HepG2 (cell line): Measurements from ENCODE around the gene C2orf42. TPM values are rescaled to one million over a fixed set of nuclear protein-coding genes. Genes with fewer than 3 reads are reported as not detected.

ENCODE experiments used
- ELF1 ChIP-seq: sonication (generic); formaldehyde crosslinking; IDR thresholded peaks from 2 replicates; pipeline ENCODE4 v1.4.0; 2020; ENCODE audit warnings: missing genetic modification reagents
- FLYWCH1 ChIP-seq: sonication (generic); formaldehyde crosslinking; IDR thresholded peaks from 2 replicates; pipeline ENCODE4 v1.8.1; 2023; ENCODE audit warnings: mild to moderate bottlenecking, missing genetic modification reagents
- GFI1 ChIP-seq: sonication (generic); formaldehyde crosslinking; IDR thresholded peaks from 2 replicates; pipeline ENCODE4 v1.5.0; 2020; ENCODE audit warnings: missing genetic modification reagents, mild to moderate bottlenecking, borderline replicate concordance
- GPN1 ChIP-seq: sonication (generic); formaldehyde crosslinking; IDR thresholded peaks from 2 replicates; pipeline ENCODE4 v1.5.1; 2020; ENCODE audit warnings: missing genetic modification reagents, borderline replicate concordance
- HMG20A ChIP-seq: IDR thresholded peaks from 2 replicates; pipeline ENCODE4 v1.6.1; 2016; ENCODE audit warnings: borderline replicate concordance
- KDM5B ChIP-seq: sonication (generic); formaldehyde crosslinking; IDR thresholded peaks from 2 replicates; pipeline ENCODE4 v1.4.0; 2020; ENCODE audit warnings: missing genetic modification reagents, mild to moderate bottlenecking, borderline replicate concordance
- KLF12 ChIP-seq: sonication (generic); formaldehyde crosslinking; IDR thresholded peaks from 2 replicates; pipeline ENCODE4 v1.4.0; 2020; ENCODE audit warnings: missing genetic modification reagents, borderline replicate concordance
- MIER2 ChIP-seq: IDR thresholded peaks from 2 replicates; pipeline ENCODE4 v1.6.1; 2016; ENCODE audit warnings: missing biosample characterization, missing genetic modification reagents
- NFKB2 ChIP-seq: sonication (generic); formaldehyde crosslinking; IDR thresholded peaks from 2 replicates; pipeline ENCODE4 v1.4.0; 2020; ENCODE audit warnings: missing genetic modification reagents, borderline replicate concordance
- RARG ChIP-seq: sonication (generic); formaldehyde crosslinking; IDR thresholded peaks from 2 replicates; pipeline ENCODE4 v1.4.0; 2020; ENCODE audit warnings: low read depth, mild to moderate bottlenecking, missing genetic modification reagents
- RFX5 ChIP-seq: IDR thresholded peaks from 2 replicates; pipeline ENCODE4 v1.6.1; 2011; ENCODE audit warnings: low read depth, low read length, improper control_type of control experiment
- SIX1 ChIP-seq: sonication (generic); formaldehyde crosslinking; IDR thresholded peaks from 2 replicates; pipeline ENCODE4 v1.4.0; 2020; ENCODE audit warnings: missing genetic modification reagents, borderline replicate concordance
- SNAI1 ChIP-seq: sonication (generic); formaldehyde crosslinking; IDR thresholded peaks from 2 replicates; pipeline ENCODE4 v1.5.0; 2020; ENCODE audit warnings: mild to moderate bottlenecking, missing genetic modification reagents, borderline replicate concordance
- XRCC5 ChIP-seq: fragments of 200-400 bp; formaldehyde crosslinking; optimal IDR thresholded peaks from 2 replicates; pipeline ENCODE3; 2017; ENCODE audit warnings: mild to moderate bottlenecking, low read length
- ZBTB21 ChIP-seq: sonication (generic); formaldehyde crosslinking; IDR thresholded peaks from 2 replicates; pipeline ENCODE4 v1.4.0; 2020; ENCODE audit warnings: missing genetic modification reagents
- ZNF205 ChIP-seq: IDR thresholded peaks from 2 replicates; pipeline ENCODE4 v1.6.1; 2018; ENCODE audit warnings: missing biosample characterization, missing genetic modification reagents
- ZNF496 ChIP-seq: sonication (generic); formaldehyde crosslinking; IDR thresholded peaks from 2 replicates; pipeline ENCODE4 v1.8.1; 2023; ENCODE audit warnings: mild to moderate bottlenecking, moderate library complexity, missing genetic modification reagents; ENCODE audit not compliant: insufficient replicate concordance
- polyA plus RNA-seq, 8 experiments: library from polyadenylated mRNA; depleted of rRNA in 3 of 8; stranded (reverse) in 7 of 8; unstranded in 1 of 8; fragments of >200 nt; fragmentation: Illumina TruSeq in 4 of 8; extraction: Trizol in 4 of 8; gene quantifications; 2 replicates each; pipeline versions ENCODE4 v1.2.1 to v1.2.3, GENCODE V29; 2011 to 2016; ENCODE audit warnings: low read depth in 4 of 8, missing spikeins in 1 of 8, mixed read lengths in 1 of 8; ENCODE audit not compliant: insufficient read depth in 1 of 8
- total RNA-seq, 5 experiments: library from RNA; depleted of rRNA; stranded (reverse); fragments of >200 nt; fragmentation: Illumina TruSeq; extraction: Trizol; gene quantifications; 2 replicates each; pipeline ENCODE4 v1.2.3, GENCODE V29; 2016; ENCODE audit warnings: low read depth in 1 of 5
- TF ChIP-seq, protein P1 (sequence below): sonication (generic); formaldehyde crosslinking; IDR thresholded peaks from 2 replicates; pipeline ENCODE4 v1.9.0; 2021; ENCODE audit warnings: missing genetic modification reagents, mild to moderate bottlenecking, borderline replicate concordance
- TF ChIP-seq, protein P2 (sequence below): sonication (generic); formaldehyde crosslinking; IDR thresholded peaks from 2 replicates; pipeline ENCODE4 v1.5.0; 2020; ENCODE audit warnings: mild to moderate bottlenecking, missing genetic modification reagents
- TF ChIP-seq, protein P3 (sequence below): sonication (generic); formaldehyde crosslinking; IDR thresholded peaks from 2 replicates; pipeline ENCODE4 v1.5.0; 2020; ENCODE audit warnings: missing genetic modification reagents
- TF ChIP-seq, protein P4 (sequence below): sonication (generic); formaldehyde crosslinking; conservative IDR thresholded peaks from 2 replicates; pipeline ENCODE4 v1.8.0; 2022; ENCODE audit warnings: mild to moderate bottlenecking, moderate library complexity, missing genetic modification reagents
- TF ChIP-seq, protein P5 (sequence below): sonication (generic); formaldehyde crosslinking; IDR thresholded peaks from 2 replicates; pipeline ENCODE4 v1.8.1; 2023; ENCODE audit warnings: mild to moderate bottlenecking, missing genetic modification reagents, borderline replicate concordance

C2orf42 gene
- total and polyA plus RNA-seq, 2 of the 13 experiments (the other 11 are each of a cell fraction or from before 2014, with no cell fraction given), result 9.3 to 9.9 TPM

DNA sequence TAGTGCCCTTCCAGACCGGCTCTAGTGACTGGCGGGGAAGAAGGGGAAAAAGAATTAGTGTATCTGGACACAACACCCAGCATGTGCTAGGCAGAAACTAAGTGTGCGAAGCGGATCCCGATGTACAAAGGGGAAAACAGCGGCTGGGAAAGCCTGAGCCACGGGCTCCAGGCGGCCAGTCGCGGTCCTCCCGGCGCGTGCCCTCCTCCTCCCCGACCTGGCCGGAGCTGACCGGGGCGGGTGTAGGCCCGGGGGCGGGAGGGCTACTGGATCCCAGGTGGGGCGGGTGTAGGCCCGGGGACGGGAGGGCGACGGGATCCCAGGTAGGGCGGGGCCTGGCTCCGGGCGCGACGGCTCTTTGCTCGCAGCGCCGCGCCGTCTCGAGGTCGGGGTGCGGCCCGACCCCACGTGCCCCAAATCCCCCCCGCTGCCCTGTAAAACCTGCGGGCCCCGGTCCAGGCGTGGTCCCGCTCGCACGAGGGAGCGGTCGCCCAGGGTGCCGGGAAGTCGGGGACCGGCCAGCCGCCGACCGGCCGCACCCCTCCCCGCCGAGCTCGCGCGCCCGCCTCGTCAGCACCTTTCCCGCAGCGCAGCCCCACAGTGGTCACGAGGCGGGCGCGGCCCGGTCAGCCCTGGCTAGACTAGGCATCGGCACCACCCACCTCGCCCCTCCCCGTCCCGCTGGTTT lies 48.8 kb downstream of the C2orf42 start (continued):
- no peak for TF ChIP-seq XRCC5
- TF ChIP-seq SIX1, result no peak
- no peak for TF ChIP-seq ELF1 (CRISPR knock-in tag)
- TF ChIP-seq ZNF496 (CRISPR knock-in tag), result no peak
- TF ChIP-seq, protein P1, sequence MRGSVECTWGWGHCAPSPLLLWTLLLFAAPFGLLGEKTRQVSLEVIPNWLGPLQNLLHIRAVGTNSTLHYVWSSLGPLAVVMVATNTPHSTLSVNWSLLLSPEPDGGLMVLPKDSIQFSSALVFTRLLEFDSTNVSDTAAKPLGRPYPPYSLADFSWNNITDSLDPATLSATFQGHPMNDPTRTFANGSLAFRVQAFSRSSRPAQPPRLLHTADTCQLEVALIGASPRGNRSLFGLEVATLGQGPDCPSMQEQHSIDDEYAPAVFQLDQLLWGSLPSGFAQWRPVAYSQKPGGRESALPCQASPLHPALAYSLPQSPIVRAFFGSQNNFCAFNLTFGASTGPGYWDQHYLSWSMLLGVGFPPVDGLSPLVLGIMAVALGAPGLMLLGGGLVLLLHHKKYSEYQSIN (CRISPR knock-in tag), result no peak
- TF ChIP-seq ZBTB21 (CRISPR knock-in tag), result no peak
- 0 out of 2 replicates have a peak, but pooled peaks have one; percentile 74 for TF ChIP-seq ZNF205
- no peak for TF ChIP-seq RARG (CRISPR knock-in tag)
- TF ChIP-seq KLF12 (CRISPR knock-in tag), result peak; percentile 86
- peak; percentile 30 for TF ChIP-seq GFI1 (CRISPR knock-in tag)
- TF ChIP-seq RFX5, result no peak
- TF ChIP-seq, protein P2, sequence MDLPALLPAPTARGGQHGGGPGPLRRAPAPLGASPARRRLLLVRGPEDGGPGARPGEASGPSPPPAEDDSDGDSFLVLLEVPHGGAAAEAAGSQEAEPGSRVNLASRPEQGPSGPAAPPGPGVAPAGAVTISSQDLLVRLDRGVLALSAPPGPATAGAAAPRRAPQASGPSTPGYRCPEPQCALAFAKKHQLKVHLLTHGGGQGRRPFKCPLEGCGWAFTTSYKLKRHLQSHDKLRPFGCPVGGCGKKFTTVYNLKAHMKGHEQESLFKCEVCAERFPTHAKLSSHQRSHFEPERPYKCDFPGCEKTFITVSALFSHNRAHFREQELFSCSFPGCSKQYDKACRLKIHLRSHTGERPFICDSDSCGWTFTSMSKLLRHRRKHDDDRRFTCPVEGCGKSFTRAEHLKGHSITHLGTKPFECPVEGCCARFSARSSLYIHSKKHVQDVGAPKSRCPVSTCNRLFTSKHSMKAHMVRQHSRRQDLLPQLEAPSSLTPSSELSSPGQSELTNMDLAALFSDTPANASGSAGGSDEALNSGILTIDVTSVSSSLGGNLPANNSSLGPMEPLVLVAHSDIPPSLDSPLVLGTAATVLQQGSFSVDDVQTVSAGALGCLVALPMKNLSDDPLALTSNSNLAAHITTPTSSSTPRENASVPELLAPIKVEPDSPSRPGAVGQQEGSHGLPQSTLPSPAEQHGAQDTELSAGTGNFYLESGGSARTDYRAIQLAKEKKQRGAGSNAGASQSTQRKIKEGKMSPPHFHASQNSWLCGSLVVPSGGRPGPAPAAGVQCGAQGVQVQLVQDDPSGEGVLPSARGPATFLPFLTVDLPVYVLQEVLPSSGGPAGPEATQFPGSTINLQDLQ (CRISPR knock-in tag), result 0 out of 2 replicates have a peak, but pooled peaks have one; percentile 29
- no peak for TF ChIP-seq SNAI1 (CRISPR knock-in tag)
- TF ChIP-seq, protein P3, sequence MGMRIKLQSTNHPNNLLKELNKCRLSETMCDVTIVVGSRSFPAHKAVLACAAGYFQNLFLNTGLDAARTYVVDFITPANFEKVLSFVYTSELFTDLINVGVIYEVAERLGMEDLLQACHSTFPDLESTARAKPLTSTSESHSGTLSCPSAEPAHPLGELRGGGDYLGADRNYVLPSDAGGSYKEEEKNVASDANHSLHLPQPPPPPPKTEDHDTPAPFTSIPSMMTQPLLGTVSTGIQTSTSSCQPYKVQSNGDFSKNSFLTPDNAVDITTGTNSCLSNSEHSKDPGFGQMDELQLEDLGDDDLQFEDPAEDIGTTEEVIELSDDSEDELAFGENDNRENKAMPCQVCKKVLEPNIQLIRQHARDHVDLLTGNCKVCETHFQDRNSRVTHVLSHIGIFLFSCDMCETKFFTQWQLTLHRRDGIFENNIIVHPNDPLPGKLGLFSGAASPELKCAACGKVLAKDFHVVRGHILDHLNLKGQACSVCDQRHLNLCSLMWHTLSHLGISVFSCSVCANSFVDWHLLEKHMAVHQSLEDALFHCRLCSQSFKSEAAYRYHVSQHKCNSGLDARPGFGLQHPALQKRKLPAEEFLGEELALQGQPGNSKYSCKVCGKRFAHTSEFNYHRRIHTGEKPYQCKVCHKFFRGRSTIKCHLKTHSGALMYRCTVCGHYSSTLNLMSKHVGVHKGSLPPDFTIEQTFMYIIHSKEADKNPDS, result no peak
- TF ChIP-seq FLYWCH1 (CRISPR knock-in tag), result 0 out of 2 replicates have a peak, but pooled peaks have one; percentile 81
- TF ChIP-seq GPN1 (CRISPR knock-in tag), result no peak
- TF ChIP-seq, protein P4, sequence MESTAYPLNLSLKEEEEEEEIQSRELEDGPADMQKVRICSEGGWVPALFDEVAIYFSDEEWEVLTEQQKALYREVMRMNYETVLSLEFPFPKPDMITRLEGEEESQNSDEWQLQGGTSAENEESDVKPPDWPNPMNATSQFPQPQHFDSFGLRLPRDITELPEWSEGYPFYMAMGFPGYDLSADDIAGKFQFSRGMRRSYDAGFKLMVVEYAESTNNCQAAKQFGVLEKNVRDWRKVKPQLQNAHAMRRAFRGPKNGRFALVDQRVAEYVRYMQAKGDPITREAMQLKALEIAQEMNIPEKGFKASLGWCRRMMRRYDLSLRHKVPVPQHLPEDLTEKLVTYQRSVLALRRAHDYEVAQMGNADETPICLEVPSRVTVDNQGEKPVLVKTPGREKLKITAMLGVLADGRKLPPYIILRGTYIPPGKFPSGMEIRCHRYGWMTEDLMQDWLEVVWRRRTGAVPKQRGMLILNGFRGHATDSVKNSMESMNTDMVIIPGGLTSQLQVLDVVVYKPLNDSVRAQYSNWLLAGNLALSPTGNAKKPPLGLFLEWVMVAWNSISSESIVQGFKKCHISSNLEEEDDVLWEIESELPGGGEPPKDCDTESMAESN (CRISPR knock-in tag), result peak; percentile 89
- TF ChIP-seq HMG20A (CRISPR knock-in tag), result no peak
- TF ChIP-seq, protein P5, sequence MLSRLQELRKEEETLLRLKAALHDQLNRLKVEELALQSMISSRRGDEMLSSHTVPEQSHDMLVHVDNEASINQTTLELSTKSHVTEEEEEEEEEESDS (CRISPR knock-in tag), result no peak; the same call in 1 of the 2 replicates
- peak; percentile 98 for TF ChIP-seq KDM5B (CRISPR knock-in tag)
- TF ChIP-seq MIER2 (CRISPR knock-in tag), result peak; percentile 11; the same call in 1 of the 2 replicates
- TF ChIP-seq NFKB2 (CRISPR knock-in tag), result no peak; the same call in none of the 2 replicates
